Uterus (tissue), 2 donors: ENCODE measurements around the gene CNFN.

ENCODE experiments used
- CTCF ChIP-seq, 4 experiments: fragments of 200-600 bp in 2 of 4; fragments of 450-650 bp in 2 of 4; sonication (generic) in 2 of 4; IDR thresholded peaks; one replicate each; pipeline ENCODE4 v1.5.1; 2016 to 2019; ENCODE audit warnings: antibody characterized with exemption in 4 of 4, mild to moderate bottlenecking in 2 of 4, moderate library complexity in 1 of 4
- POLR2A ChIP-seq, 2 donors: fragments of 450-650 bp; IDR thresholded peaks; one replicate each; pipeline ENCODE4 v1.6.1; 2016; ENCODE audit warnings: antibody characterized with exemption in 2 of 2, mild to moderate bottlenecking in 1 of 2, moderate library complexity in 1 of 2

- no peak for TF ChIP-seq POLR2A (IDR thresholded peaks at IDR 0.05)
- no peak for TF ChIP-seq CTCF (IDR thresholded peaks at IDR 0.05)
Observed at GRCh38 chr19:42360787-42361544, 29.1 kb downstream of the CNFN start.
